Testis (tissue), 2 donors: ENCODE measurements around the gene NKAIN2.

Source experiments
- CTCF ChIP-seq, 3 experiments: fragments of 450-650 bp in 2 of 3; fragments of 200-600 bp in 1 of 3; sonication (generic) in 1 of 3; IDR thresholded peaks; one replicate each; pipeline ENCODE4 v1.5.1; 2016 to 2019; ENCODE audit warnings: antibody characterized with exemption in 3 of 3, mild to moderate bottlenecking in 2 of 3, moderate library complexity in 1 of 3
- POLR2A ChIP-seq: fragments of 450-650 bp; IDR thresholded peaks from one replicate; pipeline ENCODE4 v1.6.1; 2017; ENCODE audit warnings: antibody characterized with exemption, mild to moderate bottlenecking, moderate library complexity

GRCh38 chr6:124055963-124056362 is 252.3 kb downstream of the NKAIN2 start:
- no peak for TF ChIP-seq CTCF (IDR thresholded peaks at IDR 0.05)
- TF ChIP-seq POLR2A: no peak
